ENCODE data around the gene ISL2.
"Not testable (repeated sequence)": the region's sequence is repeated elsewhere in the genome, so short reads cannot be mapped to it uniquely, and the experiment has no call there.

Gene ISL2

GRCh38 chr15:76336254-76337058 lies at the start of gene ISL2:
Gene ISL2, plus strand, starts transcription at chr15:76336773. Its CDS starts 111 bp downstream, at chr15:76336884.
- peak; percentile 43 to 58 for DNase-seq

GRCh38 chr15:76289582-76289981 lies 47.0 kb upstream of the ISL2 start:
- no peak for DNase-seq

GRCh38 chr15:76293361-76293760 lies 43.2 kb upstream of the ISL2 start:
- no peak for DNase-seq

DNA sequence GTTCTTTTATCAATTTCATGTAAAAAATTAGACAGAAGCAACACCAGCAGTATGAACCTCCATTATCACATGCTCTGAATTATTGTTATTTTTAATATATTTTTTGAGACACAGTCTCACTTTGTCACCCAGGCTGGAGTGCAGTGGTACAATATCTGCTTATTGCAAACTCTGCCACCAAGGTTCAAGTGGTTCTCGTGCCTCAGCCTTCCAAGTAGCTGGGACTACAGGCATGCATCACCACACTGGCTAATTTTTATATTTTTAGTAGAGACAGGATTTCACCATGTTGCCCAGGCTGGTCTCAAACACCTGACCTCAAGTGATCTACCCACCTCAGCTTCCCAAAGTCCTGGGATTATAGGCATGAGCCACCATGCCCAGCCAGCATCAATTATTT lies 42.1 kb upstream of the ISL2 start:
- DNase-seq, result not testable (repeated sequence)

GRCh38 chr15:76296849-76297248 lies 39.7 kb upstream of the ISL2 start:
- no peak for DNase-seq

GRCh38 chr15:76297951-76298350 lies 38.6 kb upstream of the ISL2 start:
- DNase-seq, result not testable (repeated sequence)

DNA sequence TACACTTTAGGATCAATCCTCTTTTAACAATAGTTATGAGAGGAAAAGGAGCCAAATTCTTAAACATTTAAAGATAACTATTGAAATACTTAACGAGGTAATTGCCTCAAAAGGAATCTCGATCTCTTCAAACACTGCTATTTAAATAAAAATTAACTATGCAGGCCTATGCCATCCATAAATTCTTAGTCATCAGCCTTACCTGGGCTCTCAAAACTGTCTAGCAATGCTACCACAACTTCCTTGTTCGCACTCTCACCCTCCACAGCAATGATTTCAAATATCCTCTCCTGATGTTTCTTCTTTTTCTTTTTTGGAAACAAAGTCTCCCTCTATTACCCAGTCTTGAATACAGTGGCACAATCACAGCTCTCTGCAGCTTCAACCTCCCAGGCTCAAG lies 37.6 kb upstream of the ISL2 start:
- DNase-seq, result no peak

GRCh38 chr15:76299786-76300185 lies 36.8 kb upstream of the ISL2 start:
- DNase-seq, result no peak

DNA sequence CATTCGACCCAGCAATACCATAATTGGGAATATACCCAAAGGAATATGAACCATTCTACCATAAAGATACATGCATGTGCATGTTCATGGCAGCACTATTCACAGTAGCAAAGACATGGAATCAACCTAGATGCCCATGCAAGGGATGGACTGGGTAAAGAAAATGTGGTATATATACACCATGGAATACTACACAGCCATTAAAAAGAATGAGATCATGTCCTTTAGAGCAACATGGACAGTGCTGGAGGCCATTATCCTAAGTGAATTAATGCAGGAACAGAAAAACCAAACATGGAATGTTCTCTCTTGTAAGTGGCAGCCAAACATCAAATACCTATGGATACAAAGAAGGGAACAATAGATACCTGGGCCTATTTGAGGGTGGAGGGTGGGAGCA lies 32.7 kb upstream of the ISL2 start:
- no peak for DNase-seq

DNA sequence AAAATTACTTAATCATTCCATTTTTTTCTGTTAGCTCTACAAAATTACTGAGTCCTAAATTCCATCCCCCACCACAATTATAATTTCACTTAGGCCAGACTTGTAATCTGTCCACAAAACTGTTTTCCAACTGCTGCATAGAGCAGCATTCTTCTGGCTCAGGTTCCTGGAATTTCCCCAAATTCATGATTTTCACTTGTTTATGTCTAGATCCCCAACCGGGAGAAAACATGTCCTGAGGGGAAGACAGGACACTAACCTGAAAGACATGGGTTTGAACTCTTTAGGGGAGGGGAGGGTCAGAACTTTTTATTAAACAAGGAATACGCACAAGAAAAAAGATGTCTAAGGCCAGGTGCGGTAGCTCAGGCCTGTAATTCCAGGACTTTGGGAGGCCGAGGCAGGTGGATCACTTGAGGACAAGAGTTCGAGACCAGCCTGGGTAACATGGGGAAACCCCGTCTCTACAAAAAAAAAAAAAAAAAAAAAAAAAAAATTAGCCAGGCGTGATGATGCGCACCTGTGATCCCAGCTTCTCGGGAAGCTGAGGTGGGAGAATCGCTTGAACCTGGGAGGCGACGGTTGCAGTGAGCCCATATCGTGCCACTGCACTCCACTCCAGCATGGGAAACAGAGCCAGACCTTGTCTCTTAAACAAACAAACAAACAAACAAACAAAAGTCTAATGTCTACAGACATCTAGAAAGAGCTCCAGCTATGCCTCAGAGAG lies 26.8 kb upstream of the ISL2 start:
- DNase-seq, result no peak

- no peak for DNase-seq
Observed at GRCh38 chr15:76310475-76311099, 26.0 kb upstream of the ISL2 start.

DNA sequence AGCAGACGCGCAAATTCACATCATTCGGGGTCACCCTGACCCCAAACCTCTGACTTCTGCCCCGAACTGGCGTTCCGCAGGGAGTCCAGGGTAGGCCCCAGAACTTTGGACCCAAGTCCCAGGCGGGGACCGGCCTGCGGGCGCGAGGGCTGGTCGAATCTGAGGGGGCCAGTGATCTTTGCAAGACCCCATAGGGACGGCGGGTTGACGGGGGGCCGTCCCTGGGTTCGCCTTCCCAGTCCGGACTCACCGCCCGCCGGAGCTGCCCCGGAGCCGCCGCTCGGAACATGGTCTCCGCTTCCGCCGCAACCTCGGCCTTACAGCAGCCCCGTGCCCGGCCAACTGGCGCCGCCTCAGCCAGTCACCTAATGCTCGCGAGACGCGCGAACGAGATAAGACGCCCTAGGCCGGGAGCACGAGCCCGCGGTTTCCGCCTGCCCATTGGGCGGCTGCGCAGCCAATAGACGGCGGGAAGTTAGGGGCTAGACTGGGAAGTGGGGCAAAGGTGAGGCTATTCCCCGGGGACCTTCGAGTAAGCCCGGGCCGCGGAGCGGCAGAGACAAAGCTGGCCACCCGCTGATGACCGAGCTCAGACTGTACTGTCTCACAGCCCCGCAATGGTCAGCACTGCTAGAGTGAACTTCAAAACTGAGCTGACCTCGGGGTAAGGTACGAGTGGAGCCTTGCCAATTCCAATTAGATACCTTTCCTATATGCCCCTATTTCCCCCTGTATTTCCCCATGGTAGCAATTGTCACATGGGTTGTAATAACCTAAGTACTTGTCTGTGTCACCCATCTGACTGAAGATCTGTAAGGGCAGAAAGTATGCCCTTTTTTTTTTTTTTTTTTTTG lies 25.2 kb upstream of the ISL2 start, which contains the start of gene ETFA:
ETFA (minus strand) TSS at position 370 of the 854 bp plus-strand sequence; CDS start at position 289, 81 bp downstream.
- peak; percentile 83 to 86 for DNase-seq

DNA sequence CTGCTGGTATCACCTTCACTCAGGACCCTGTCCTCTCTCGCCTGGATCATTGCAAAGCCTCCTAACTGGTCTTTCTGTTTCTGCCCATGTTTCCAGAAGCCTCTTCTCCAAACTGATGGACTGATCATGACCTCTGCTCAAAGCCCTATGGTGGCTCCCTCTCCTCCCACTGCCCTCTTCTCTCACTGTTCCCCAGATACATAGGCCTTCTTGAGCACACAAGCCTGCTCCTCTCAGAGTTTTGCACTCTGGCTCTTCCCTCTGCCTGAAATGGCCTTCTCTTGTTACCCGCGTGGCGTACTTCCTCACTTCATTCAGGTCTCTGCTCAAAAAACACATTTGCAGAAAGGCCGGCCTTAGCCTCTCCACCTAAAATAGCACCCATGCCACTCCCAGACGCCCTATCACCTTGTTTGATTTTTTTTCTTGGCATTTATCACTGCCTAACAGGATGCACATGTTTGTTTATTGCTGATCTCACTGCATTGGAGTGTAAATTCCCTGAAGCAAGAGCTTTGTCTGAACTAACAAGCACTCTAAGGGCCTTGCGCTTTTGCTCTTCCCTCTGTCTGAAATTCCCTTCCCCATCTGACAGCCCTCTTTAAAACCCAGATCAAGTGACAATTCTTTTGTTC lies 23.9 kb upstream of the ISL2 start:
- DNase-seq, result no peak

DNA sequence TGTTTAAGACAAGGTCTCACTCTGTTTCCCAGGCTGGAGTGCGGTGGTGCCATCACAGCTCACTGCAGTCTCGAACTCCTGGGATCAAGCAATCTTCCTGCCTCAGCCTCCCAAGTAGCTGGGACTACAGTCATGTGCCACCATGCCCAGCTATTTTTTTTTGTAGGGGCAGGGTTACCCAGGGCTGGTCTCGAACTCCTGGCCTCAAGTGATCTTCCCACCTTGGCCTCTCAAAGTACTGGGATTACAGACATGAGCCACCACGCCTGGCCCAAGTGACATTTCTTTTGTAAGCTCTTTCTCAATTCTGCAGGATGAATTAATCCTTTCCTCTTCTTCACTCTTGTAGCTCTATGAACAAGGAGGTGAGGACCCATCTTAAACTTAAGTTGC lies 23.4 kb upstream of the ISL2 start:
- not testable (repeated sequence) for DNase-seq

GRCh38 chr15:76313731-76314130 lies 22.8 kb upstream of the ISL2 start:
- DNase-seq, result no peak

DNA sequence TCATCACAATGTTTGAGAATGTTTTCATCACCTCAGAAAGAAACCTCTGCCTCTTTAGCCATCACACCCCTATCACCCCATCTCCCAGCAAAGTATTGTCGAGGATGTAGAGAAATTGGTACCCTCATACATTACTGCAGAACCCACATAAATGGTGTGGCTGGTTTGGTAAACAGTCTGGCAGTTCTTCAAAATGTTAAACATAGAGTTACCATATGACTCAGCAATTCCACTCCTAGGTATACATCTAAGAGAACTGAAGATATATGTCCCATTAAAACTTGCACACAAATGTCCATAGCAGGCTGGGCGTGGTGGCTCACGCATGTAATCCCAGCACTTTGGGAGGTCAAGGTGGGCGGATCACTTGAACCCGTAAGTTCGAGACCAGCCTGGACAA lies 16.6 kb upstream of the ISL2 start:
- no peak for DNase-seq

- DNase-seq, result no peak
Observed at GRCh38 chr15:76321171-76321570, 15.4 kb upstream of the ISL2 start.

DNA sequence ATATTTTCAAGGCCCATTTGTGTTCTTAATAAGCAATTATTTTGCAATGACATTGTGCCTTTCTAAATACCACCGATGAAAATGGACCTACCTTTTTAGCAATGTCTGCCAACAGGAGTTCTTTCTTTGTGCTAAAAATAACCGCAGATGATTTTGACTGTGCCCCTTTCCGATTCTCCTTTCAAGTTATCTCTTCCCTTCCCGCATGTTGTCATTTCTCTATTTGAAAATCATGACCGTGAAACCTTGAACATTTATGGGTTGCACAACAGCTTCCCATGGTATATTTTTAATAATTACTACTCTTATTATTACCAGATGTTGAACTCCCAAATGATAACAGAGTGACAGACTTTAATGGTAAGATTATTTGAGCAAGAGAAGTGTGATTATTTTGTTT lies 15.0 kb upstream of the ISL2 start:
- DNase-seq, result no peak

DNA sequence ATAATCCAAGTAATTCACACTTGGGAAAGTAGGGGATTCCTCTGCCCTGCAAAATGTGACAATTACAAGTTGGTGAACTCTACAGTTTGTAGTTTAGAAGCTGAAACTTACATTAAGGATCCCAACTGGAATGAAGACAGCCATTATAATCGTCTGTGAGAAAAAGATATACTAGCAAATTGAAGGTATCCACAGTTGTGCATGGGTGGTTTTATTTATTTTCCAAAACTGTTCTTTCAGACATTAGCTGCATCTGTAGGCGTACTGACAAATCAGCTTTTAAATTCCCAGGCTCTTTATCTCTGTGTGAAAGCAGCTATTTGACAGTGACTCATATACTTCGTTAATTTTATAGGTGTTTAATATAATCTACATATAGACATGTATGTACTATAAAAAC lies 12.5 kb upstream of the ISL2 start:
- no peak for DNase-seq

DNA sequence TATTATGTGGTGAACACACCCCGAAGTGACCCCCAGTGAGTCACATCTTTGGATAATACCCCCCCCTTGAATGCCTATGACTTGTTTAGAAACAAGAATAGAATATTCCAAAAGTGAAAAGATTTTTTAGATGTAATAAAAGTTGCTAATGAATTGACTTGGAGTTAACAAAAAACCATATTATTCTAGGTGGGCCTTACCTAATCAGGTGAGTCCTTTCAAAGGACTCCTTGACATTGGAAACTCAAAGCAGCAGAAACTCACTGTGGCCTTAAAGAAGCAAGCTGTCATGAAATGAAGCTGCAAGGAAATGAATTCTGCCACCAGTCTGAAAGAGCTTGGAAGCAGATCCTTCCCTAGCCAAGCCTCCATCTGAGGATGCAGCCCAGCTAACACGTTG lies 10.9 kb upstream of the ISL2 start:
- DNase-seq, result no peak

DNA sequence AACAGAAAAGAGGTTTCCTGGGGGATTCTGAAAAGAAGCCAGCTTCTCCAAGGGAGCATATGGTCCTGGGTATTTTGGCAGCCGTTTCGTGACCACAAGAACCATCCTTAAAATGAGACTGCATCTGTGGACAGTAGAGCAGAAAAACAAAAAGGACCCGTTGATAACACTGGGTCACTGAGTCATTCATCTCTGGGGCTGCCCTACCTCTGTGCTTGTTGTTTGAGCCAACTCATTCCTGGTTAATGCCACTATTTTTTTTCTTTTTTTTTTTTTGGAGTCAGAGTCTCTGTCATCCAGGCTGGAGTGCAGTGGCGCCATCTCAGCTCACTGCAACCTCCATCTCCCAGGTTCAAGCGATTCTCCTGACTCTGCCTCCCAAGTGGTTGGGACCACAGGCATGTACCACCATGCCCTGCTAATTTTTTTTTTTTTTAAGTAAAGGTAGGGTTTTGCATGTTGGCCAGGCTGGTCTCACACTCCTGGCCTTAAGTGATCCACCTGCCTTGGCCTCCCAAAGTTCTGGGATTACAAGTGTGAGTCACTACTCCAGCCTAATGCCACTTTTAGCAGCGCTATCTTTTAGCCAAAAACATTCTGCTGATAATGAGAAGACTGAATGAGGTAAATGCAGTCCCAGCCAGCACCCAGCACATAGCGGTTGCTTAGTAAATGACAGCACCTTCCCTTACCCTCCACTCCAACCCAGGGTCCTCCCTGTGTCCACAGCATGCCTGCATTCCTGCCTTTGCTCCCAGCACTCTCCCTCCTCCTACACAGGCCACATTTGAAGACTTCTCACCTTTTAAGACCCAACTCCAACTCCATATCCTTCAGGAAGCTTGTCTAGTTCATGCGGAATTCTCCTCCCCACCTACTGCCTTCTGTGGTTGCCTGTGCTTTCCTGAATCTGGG lies 9.1 kb upstream of the ISL2 start:
- DNase-seq, result no peak

All from activated CD4-positive, alpha-beta T cell treated with anti-CD3 and anti-CD28 coated beads, Interleukin-2, amount 50 U/mL, for 4 hours (primary cell).